ENCODE data around the gene CLCN7. TPM values are rescaled to one million over a fixed set of nuclear protein-coding genes. Genes with fewer than 3 reads are reported as not detected.
A peak's percentile ranks its signal among the peaks of the same experiment; 100 is the strongest.

CLCN7 gene
- total RNA-seq, 4 donors from 2014 or later = 50.3 to 144 (median 89.9) TPM

- TF ChIP-seq CTCF (IDR thresholded peaks at IDR 0.05) (no peak), POLR2A (IDR thresholded peaks at IDR 0.05) (no peak)
- intact Hi-C loops (cut with DNase I) = no loop called here
- WGBS, 2 donors = 93 to 96% methylated on average over 25 of the region's 25 CpGs
- H3K36me3 ChIP-seq = peaks cover 18 to 38% of the 10 kb centered on the region in 2 donors
- no peak overlapping the region for H3K27ac ChIP-seq
- H3K4me3 ChIP-seq (replicated peaks in 1 of 3) = no peak overlapping the region
- H3K9me3 ChIP-seq = no peaks in the 10 kb centered on the region
- peaks cover 10 to 20% of the 10 kb centered on the region in 2 donors for H3K4me1 ChIP-seq
- no peaks in the 10 kb centered on the region for H3K27me3 ChIP-seq
- no peak for DNase-seq
Observed at GRCh38 chr16:1496464-1496863, 21.6 kb upstream of the CLCN7 start.

DNA sequence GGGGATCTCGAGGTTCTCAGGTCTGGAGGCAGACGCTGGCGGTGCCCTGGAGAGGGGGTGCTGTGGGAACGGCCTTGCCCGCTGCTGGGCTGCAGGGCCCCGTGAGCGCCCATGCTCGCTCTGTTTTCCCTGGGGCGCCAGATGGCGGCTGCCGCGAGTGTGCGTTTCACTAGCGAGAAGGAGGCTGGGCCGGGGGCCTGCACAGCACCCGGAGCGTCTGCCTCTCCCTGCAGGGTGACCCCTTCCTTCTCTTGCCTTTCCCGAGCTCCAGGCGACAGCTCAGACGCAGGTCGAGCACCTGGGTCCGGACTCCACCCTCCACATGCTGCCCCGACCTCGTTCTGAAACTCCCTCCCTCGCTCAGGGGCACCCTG, 21.0 kb upstream of the CLCN7 start:
- no peaks in the 10 kb centered on the region for H3K9me3 ChIP-seq
- intact Hi-C loops (cut with DNase I) = no loop called here
- no peaks in the 10 kb centered on the region for H3K27me3 ChIP-seq
- H3K27ac ChIP-seq = no peak overlapping the region
- no peak overlapping the region for H3K4me3 ChIP-seq (replicated peaks in 1 of 3)
- 93 to 100% methylated on average over 10 to 18 of the region's 25 CpGs for WGBS, 2 donors
- peaks cover 12 to 32% of the 10 kb centered on the region in 2 donors for H3K36me3 ChIP-seq
- no peak for TF ChIP-seq POLR2A (IDR thresholded peaks at IDR 0.05)
- TF ChIP-seq CTCF (IDR thresholded peaks at IDR 0.05) = no peak
- DNase-seq = no peak
- H3K4me1 ChIP-seq = peaks cover 10 to 20% of the 10 kb centered on the region in 2 donors

DNA sequence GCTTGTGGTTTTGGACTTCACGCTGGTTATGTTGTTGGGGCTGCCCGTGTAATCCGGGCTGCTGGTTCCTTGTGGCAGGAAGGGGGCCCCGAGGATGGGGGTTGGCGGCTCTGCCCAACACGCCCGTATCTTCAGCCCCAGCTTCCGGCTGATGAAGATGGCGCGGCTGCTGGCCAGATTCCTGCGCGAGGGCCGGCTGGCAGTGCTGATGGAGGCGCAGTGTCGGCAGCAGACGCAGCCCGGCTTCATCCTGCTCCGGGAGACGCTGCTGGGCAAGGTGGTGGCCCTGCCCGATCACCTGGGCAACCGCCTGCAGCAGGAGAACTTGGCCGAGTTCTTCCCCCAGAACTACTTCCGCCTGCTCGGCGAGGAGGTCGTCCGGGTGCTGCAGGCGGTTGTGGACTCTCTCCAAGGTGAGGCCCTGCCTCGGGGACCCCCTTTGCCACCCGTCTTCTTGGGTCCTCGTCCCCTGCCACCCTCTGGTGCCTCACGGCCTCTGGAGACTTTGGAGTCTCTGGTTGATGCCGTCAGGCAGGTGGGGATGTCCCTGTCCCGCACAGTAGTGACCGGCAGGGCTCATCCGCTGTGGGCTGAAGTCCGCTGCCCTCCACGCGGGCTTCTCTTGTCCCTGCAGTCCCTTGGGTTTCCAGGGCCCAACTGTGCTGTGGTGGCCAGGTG, 20.5 kb upstream of the CLCN7 start:
- no peak for TF ChIP-seq POLR2A (IDR thresholded peaks at IDR 0.05)
- TF ChIP-seq CTCF (IDR thresholded peaks at IDR 0.05) = no peak
- H3K4me1 ChIP-seq = peaks cover 10 to 20% of the 10 kb centered on the region in 2 donors
- no peak for DNase-seq
- peaks cover 7 to 27% of the 10 kb centered on the region in 2 donors for H3K36me3 ChIP-seq
- H3K27ac ChIP-seq = no peak overlapping the region
- no peak overlapping the region for H3K4me3 ChIP-seq (replicated peaks in 1 of 3)
- 93 to 96% methylated on average over 35 to 36 of the region's 39 CpGs for WGBS, 2 donors
- no peaks in the 10 kb centered on the region for H3K9me3 ChIP-seq
- intact Hi-C loops (cut with DNase I) = no loop called here
- H3K27me3 ChIP-seq = no peaks in the 10 kb centered on the region

DNA sequence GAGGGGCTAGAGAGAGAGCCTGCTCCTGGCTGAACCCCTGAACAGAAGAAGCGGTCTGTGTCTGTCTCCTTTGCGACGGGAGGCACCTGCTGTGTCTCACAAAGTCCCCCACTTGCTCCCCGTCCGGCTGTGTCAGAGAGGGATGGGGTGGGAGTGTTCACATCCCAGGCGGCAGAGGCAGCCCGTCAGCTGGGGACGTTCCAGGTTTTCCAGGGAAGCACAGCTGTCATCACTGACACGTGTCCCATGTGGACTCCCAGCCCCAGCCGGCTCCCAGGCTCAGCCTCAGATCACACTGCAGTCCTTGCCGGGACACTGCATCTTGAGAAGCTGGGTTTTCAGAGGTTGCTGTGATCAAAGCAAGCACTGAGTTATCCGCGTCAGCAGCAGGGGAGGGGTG, 19.9 kb upstream of the CLCN7 start:
- intact Hi-C loops (cut with DNase I) = loop anchor here (5.0 kb wide), 1 partner anchor 108 kb away; no protein-coding TSS in a partner anchor
- TF ChIP-seq POLR2A (IDR thresholded peaks at IDR 0.05) (no peak), CTCF (IDR thresholded peaks at IDR 0.05) (no peak)
- peaks cover 5 to 22% of the 10 kb centered on the region in 2 donors for H3K36me3 ChIP-seq
- no peaks in the 10 kb centered on the region for H3K27me3 ChIP-seq
- H3K4me3 ChIP-seq (replicated peaks in 1 of 3) = no peak overlapping the region
- H3K9me3 ChIP-seq = no peaks in the 10 kb centered on the region
- H3K4me1 ChIP-seq = peaks cover 10 to 20% of the 10 kb centered on the region in 2 donors
- WGBS, 2 donors = 79 to 81% methylated on average over 3 to 13 of the region's 13 CpGs
- no peak for DNase-seq
- H3K27ac ChIP-seq = no peak overlapping the region

DNA sequence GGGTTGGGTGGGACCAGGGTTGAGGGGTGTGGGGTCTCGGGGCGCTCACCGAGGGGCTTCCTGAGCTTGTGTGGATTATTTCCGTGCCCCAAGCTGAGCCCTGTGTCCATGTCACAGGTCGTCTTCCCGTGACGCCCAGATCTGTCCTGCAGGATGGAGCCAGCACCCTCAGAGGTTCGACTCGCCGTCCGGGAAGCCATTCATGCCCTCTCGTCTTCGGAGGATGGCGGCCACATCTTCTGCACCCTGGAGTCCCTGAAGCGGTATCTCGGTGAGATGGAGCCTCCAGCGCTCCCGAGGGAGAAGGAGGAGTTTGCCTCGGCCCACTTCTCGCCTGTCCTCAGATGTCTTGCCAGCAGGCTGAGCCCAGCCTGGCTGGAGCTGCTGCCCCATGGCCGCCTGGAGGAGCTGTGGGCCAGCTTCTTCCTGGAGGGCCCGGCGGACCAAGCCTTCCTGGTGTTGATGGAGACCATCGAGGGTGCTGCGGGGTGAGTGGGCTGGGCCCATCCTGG, 19.4 kb upstream of the CLCN7 start:
- intact Hi-C loops (cut with DNase I) = loop anchor here (5.0 kb wide), 1 partner anchor 108 kb away; no protein-coding TSS in a partner anchor
- TF ChIP-seq CTCF (IDR thresholded peaks at IDR 0.05) (peak in 4 of 6 experiments; percentile 11 to 38 (median 18)), POLR2A (IDR thresholded peaks at IDR 0.05) (no peak)
- no peaks in the 10 kb centered on the region for H3K9me3 ChIP-seq

More for the DNA sequence above, 19.4 kb upstream of the CLCN7 start:
- WGBS, 2 donors = 44% methylated on average over 24 of the region's 25 CpGs; no CpG with 5 or more reads in 1 of the 2 donors
- peak; percentile 27 to 28 for DNase-seq
- H3K4me1 ChIP-seq = peaks cover 10 to 20% of the 10 kb centered on the region in 2 donors
- no peaks in the 10 kb centered on the region for H3K27me3 ChIP-seq
- peak overlapping the region; percentile 48 to 74 (median 64) for H3K4me3 ChIP-seq (replicated peaks in 1 of 3)
- peaks cover 5 to 18% of the 10 kb centered on the region in 2 donors for H3K36me3 ChIP-seq
- peak overlapping the region in 1 of 3 donors; percentile 81 for H3K27ac ChIP-seq

All from thyroid gland (tissue), 4 donors.